NCI-H128 (cell line): Measurements from ENCODE around the gene GPC5.
A peak's percentile ranks its signal among the peaks of the same experiment; 100 is the strongest.

Experiments
- DNase-seq: peaks from one replicate; lab custom pipeline; 2025; ENCODE audit not compliant: unreplicated experiment; lab: John Stamatoyannopoulos, UW

Gene GPC5

GRCh38 chr13:91704398-91704797 is 306.0 kb downstream of the GPC5 start:
- no peak for DNase-seq

GRCh38 chr13:91708558-91708957 is 310.1 kb downstream of the GPC5 start:
- DNase-seq = no peak

- no peak for DNase-seq
Observed at GRCh38 chr13:91709180-91709579, 310.8 kb downstream of the GPC5 start.

GRCh38 chr13:91710733-91711132 is 312.3 kb downstream of the GPC5 start:
- no peak for DNase-seq

GRCh38 chr13:91714855-91715254 is 316.4 kb downstream of the GPC5 start:
- DNase-seq = no peak

GRCh38 chr13:91716436-91717065 is 318.1 kb downstream of the GPC5 start:
- DNase-seq = no peak

GRCh38 chr13:91719033-91719432 is 320.6 kb downstream of the GPC5 start:
- DNase-seq = no peak

- DNase-seq = no peak
Observed at GRCh38 chr13:91721413-91721812, 323.0 kb downstream of the GPC5 start.

GRCh38 chr13:91722267-91722884 is 324.0 kb downstream of the GPC5 start:
- DNase-seq = peak; percentile 13

- no peak for DNase-seq
Observed at GRCh38 chr13:91724591-91724990, 326.2 kb downstream of the GPC5 start.

GRCh38 chr13:91725646-91726045 is 327.2 kb downstream of the GPC5 start:
- no peak for DNase-seq

- no peak for DNase-seq
Observed at GRCh38 chr13:91726671-91727070, 328.2 kb downstream of the GPC5 start.

- DNase-seq = no peak
Observed at GRCh38 chr13:91729859-91730258, 331.4 kb downstream of the GPC5 start.

GRCh38 chr13:91739751-91740150 is 341.3 kb downstream of the GPC5 start:
- no peak for DNase-seq

GRCh38 chr13:91740756-91741155 is 342.3 kb downstream of the GPC5 start:
- no peak for DNase-seq

- no peak for DNase-seq
Observed at GRCh38 chr13:91741925-91742324, 343.5 kb downstream of the GPC5 start.

GRCh38 chr13:91744284-91744683 is 345.9 kb downstream of the GPC5 start:
- no peak for DNase-seq

GRCh38 chr13:91745967-91746366 is 347.5 kb downstream of the GPC5 start:
- no peak for DNase-seq

- DNase-seq = no peak
Observed at GRCh38 chr13:91747186-91747585, 348.8 kb downstream of the GPC5 start.

- DNase-seq = no peak
Observed at GRCh38 chr13:91748416-91749089, 350.1 kb downstream of the GPC5 start.

- DNase-seq = no peak
Observed at GRCh38 chr13:91758724-91759123, 360.3 kb downstream of the GPC5 start.

- no peak for DNase-seq
Observed at GRCh38 chr13:91762957-91763356, 364.5 kb downstream of the GPC5 start.
